ENCODE data around the gene GFOD1.
A peak's percentile ranks its signal among the peaks of the same experiment; 100 is the strongest.

Gene GFOD1

GRCh38 chr6:13487122-13488014 is at the start of gene GFOD1:
Gene GFOD1, minus strand, starts transcription at chr6:13487600. Its CDS starts 710 bp downstream, at chr6:13486890.
- DNase-seq, result peak; percentile 57

- DNase-seq, result no peak
These were observed 49.6 kb upstream of the GFOD1 start for GRCh38 chr6:13536796-13537526.

GRCh38 chr6:13535306-13535705 is 47.9 kb upstream of the GFOD1 start:
- DNase-seq, result no peak

- DNase-seq, result no peak
These were observed 47.1 kb upstream of the GFOD1 start for GRCh38 chr6:13534536-13534935.

- DNase-seq, result no peak
These were observed 44.6 kb upstream of the GFOD1 start for GRCh38 chr6:13531956-13532355.

- no peak for DNase-seq
These were observed 41.5 kb upstream of the GFOD1 start for GRCh38 chr6:13528777-13529343.

- DNase-seq, result no peak
These were observed 40.8 kb upstream of the GFOD1 start for GRCh38 chr6:13528232-13528631.

- no peak for DNase-seq
These were observed 40.3 kb upstream of the GFOD1 start for GRCh38 chr6:13527671-13528056.

- DNase-seq, result no peak
These were observed 39.6 kb upstream of the GFOD1 start for GRCh38 chr6:13526727-13527670.

GRCh38 chr6:13526357-13526726 is 38.9 kb upstream of the GFOD1 start:
- no peak for DNase-seq

- DNase-seq, result no peak
These were observed 37.6 kb upstream of the GFOD1 start for GRCh38 chr6:13524801-13525508.

- no peak for DNase-seq
These were observed 36.6 kb upstream of the GFOD1 start for GRCh38 chr6:13523826-13524622.

- no peak for DNase-seq
These were observed 35.3 kb upstream of the GFOD1 start for GRCh38 chr6:13522656-13523055.

GRCh38 chr6:13519839-13520238 is 32.4 kb upstream of the GFOD1 start:
- no peak for DNase-seq

GRCh38 chr6:13517116-13517515 is 29.7 kb upstream of the GFOD1 start:
- DNase-seq, result no peak

- DNase-seq, result no peak
These were observed 28.5 kb upstream of the GFOD1 start for GRCh38 chr6:13515912-13516311.

- DNase-seq, result no peak
These were observed 26.5 kb upstream of the GFOD1 start for GRCh38 chr6:13513626-13514502.

GRCh38 chr6:13512900-13513299 is 25.5 kb upstream of the GFOD1 start:
- DNase-seq, result no peak

GRCh38 chr6:13511913-13512717 is 24.7 kb upstream of the GFOD1 start:
- DNase-seq, result no peak
